GDM1 (cell line): Measurements from ENCODE around the gene IFNA6.
A peak's percentile ranks its signal among the peaks of the same experiment; 100 is the strongest.
"Not testable (repeated sequence)": the region's sequence is repeated elsewhere in the genome, so short reads cannot be mapped to it uniquely, and the experiment has no call there.

Experiments
- DNase-seq: peaks from one replicate; lab custom pipeline; 2025; lab: John Stamatoyannopoulos, UW

The IFNA6 gene

DNA sequence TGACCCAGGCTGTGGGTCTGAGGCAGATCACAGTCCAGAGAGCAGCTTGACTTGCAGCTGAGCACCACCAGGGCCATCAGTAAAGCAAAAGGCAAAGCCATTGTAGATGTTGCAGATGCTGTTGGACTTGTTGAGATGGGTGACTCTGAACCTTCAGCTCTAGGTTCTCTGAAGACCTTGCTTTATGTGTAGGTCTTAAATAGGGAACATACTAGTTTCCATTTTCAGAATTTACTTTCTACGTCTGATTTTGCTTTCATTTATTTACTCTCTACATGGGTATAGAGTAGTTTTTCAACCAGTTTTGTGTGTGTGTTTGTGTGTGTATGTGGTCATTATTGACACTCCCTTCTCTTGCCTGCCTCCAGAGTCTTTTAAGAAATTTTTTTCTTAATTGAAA is at the start of gene IFNA6:
IFNA6 (minus strand) TSS at position 101 of the 400 bp plus-strand sequence; CDS start at position 101, 0 bp downstream.
- no peak for DNase-seq

DNA sequence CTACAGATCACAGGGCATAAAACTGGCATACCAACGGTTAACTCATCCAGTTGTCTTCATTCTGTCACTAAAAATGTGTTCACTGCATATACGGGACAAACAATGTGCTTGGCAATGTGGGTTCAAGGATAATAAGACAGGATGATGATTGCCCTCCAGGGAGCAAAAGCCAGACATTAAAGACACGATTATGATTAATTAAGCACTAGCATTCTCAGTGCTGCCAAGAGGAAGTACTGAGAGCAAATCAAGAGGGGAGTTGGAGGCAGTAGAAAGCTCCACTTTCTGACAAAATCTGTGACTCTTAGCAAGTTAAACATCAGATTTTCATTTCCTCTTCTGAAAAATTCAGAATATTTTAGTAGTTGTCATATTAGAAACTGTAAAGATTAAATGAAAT is 49.3 kb upstream of the IFNA6 start:
- DNase-seq: no peak

DNA sequence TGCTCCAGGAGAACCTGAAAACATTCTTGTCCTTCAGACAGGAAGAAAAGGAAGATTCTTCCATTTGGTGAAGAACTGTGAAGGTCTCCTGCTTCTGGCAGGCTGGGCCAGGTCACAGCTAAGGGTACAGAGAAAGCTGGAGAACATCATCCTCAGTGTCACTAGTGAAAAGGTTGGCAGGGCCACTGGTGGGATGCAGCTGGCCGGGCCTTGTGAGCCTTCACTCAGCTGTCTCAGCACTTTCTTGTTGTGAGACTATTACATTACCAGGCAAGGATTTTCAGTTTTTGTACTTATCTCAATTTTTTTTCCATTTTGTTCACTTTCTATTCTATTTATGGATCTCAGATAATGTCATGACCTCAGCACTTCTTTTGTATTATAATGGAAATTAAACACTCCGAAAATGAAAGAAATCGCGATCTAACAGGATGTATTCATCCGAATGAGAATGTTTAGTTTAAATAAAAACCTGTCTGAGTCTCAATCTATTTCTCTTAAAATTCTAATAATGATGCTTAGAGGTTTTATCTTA is 48.3 kb upstream of the IFNA6 start:
- DNase-seq: no peak

DNA sequence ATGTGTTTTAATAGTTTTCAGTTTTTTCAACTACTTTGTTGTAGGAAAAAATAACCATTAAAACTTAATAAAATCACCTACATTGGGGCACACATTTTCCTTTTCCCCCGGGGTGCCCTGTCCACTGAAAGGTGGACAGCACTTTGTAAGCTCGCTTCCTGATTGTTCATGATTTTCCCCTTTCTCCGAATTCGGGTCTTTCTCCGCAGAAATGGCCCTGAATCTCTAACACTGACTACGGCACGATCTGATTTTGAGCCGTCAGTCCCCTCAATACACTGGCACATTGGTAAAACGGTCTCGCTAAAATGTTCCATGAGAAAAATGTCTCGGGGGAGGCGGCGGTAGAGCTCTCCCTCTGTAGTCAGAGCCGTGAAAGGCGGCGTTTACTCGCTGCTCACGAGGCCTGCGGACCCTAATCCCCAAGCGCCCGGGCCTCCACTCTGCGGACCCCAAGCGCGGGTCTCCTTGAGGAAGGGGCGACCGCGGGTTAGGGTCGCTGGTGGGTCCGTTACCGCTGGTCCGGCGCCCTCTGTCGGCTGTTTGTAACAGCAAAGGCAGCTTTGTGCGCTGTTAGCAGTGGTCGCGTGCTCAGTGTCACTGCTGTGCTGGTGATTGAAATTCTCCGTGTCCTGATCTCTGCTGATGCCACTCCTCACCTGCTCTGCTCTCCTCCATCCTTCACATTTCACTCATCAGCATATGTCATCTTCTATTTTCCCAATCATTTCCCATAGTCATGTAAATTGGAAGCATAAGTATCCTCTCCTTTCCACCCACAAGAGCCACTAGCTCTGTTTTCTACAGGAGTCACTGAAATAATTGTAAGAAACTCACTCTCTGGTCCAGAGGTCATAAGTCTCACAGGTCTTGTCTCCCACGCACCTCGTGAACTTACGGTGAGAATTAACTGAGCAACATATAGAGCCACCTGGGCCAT is 45.4 kb upstream of the IFNA6 start:
- DNase-seq: peak; percentile 24

DNA sequence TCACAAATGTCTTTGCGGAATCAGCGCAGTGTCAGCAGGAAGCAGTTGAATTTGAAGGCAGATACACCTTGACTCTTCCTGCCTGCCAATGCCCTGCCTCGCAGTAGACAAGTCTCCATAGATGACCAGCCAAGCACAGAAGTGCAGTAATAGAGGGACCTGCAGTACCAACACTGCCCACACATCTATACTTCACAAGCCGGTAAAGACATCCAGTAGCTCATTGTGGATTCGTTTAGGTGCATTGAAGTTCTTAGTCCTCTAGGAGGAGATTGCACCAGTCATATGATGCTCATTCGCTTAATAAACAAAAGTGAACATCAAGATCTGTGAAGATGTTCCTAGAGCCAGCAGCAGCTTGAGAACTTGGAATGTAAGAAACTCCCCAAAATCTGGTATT is 41.6 kb upstream of the IFNA6 start:
- no peak for DNase-seq

DNA sequence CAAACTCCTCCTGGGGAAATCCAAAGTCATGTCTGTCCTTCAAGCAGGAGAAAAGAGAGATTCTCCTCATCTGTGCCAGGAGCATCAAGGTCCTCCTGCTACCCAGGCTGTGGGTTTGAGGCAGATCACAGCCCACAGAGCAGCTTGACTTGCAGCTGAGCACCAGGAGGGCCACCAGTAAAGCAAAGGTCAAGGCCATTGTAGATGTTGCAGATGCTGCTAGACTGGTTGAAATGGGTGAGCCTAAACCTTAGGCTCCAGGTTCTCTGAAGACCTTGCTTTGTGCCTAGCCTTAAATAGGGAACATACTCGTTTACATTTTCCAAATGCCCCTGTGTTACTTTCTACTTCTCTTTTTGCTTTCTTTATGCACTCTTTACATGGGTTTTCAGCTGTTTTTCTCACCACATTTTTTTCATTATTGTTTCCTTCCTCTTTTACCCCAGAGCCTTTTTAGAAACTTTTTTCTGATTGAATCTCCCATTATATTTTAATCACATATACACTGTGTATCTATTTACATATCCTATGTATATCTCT is 34.5 kb upstream of the IFNA6 start, which contains the start of gene IFNA2:
IFNA2 (minus strand) TSS at position 268 of the 540 bp plus-strand sequence; CDS start at position 199, 69 bp downstream.
- peak; percentile 15 for DNase-seq

DNA sequence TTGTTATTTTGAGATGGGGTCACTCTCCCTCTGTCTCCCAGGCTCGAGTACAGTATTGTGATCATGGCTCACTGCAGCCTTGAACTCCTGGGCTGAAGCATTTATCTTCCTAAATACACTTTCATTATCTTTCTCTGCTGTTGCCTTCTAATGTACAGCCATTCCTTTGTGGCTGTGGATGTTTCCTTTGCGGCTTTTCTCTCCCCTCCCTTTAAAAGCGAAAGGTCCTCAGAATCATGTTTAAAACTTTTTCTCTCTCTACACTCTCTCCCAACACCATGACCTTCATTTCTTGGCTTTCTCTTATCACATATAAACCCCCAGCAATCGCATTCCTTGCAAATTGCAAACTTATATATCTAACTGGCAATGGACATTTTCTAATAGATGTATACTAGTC is 32.9 kb upstream of the IFNA6 start:
- DNase-seq: peak; percentile 5

DNA sequence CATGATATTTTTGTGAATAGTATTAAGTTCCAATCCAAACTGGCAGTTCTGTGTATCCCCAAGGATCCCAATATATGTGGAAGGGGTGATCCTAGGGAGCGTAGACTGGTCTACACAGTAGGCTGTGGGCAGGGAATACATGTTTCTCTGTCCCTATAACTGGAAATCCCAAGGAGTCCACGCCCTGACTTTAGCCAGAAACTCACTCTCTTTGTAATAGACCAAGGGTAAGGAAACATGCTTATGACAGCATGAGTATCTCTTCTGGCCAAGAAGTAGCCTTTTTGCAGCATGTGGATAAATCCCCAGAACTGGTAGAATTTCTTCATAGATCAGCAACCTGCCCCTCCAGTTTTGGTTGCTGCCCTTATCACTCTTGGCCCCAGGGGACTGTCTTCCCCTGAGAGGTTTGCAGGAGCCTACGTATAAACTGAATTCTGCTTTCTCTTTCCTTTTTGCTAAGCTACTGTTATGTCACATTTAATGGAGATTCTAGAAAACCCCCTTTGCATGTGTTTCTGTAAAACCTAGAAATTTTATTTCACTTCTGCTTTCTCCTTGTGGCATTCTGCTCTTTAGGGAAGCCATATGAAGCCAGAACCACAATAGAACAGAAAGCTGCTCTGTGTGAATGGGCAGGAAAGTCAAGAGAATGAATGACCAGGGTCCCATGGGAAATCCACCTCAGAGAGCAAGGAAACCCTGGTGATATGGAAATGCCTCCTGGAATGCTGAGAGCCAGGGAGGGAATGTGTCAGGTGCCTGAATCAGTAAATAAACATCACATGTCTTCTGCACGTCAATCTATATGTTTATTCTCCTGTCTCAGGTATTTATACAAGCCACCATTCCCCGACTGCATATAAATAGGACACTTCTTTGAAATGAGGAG is 31.0 kb upstream of the IFNA6 start:
- peak; percentile 10 for DNase-seq

DNA sequence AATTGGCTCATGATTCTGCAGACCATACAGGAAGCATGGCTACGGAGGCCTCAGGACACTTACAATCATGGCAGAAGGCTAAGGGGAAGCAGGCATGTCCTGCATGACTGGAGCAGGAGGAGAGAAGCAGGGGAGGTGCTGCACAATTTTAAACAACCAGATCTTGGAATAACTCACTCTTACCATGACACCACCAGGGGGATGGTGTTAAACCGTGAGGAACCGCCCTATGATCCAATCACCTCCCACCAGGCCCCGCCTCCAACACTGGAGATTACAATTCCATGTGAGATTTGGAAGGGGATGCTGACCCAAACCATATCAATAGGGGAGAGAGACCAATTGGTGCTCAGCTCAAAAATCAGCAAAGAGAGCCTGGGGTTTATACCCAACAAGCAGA is 20.8 kb upstream of the IFNA6 start:
- DNase-seq: not testable (repeated sequence)

DNA sequence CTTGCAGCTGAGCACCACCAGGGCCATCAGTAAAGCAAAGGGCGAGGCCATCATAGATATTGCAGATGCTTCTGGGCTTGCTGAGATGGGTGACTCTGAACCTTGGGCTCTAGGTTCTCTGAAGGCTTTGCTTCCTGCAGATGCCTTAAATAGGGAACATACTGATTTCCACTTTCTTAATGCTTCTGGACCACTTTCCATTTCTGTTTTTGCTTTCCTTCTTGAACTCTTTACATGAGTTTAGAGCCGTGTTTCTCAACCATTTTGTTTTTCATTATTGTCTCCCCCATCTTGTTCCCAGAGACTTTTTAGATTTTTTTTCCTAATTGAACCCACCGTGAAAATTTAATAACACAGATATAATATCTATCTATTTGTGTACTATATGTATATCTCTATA is 17.3 kb upstream of the IFNA6 start, which contains the start of gene IFNA13:
IFNA13 (minus strand) TSS at position 101 of the 400 bp plus-strand sequence; CDS start at position 54, 47 bp downstream.
- no peak for DNase-seq

DNA sequence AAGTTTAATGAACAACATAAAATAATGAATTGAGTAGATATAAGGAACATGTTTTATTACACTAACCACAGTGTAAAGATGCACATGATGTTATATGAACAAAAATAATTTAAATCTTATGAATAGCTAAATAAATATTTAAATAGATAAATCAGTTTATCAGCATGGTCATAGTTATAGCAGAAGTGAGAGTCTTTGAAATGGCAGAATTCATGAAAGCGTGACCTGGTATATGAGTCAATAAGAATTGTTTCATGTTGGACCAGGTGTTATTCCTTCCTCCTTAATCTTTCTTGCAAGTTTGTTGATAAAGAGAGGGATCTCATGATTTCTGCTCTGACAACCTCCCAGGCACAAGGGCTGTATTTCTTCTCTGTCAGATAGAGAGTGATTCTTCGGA is 16.5 kb upstream of the IFNA6 start:
- not testable (repeated sequence) for DNase-seq

DNA sequence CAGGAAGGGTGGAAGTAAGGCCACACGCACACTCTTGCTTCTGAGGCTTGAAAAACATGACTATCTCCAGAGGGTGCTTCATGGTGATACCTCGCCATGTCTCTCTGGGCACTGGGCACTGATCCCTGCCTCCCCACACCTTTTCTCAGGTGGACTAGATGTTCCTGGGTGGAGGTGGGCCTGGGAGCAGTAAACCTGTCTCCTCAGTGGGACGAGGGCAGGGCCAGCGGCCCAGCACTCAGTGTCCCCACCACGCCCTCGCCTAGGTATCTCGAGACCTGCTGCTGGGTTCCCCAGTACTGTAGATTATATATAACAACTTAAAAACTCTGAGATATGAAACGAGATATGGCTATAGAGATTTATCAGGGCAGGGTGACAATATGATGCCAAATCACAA is 11.6 kb upstream of the IFNA6 start:
- DNase-seq: no peak

DNA sequence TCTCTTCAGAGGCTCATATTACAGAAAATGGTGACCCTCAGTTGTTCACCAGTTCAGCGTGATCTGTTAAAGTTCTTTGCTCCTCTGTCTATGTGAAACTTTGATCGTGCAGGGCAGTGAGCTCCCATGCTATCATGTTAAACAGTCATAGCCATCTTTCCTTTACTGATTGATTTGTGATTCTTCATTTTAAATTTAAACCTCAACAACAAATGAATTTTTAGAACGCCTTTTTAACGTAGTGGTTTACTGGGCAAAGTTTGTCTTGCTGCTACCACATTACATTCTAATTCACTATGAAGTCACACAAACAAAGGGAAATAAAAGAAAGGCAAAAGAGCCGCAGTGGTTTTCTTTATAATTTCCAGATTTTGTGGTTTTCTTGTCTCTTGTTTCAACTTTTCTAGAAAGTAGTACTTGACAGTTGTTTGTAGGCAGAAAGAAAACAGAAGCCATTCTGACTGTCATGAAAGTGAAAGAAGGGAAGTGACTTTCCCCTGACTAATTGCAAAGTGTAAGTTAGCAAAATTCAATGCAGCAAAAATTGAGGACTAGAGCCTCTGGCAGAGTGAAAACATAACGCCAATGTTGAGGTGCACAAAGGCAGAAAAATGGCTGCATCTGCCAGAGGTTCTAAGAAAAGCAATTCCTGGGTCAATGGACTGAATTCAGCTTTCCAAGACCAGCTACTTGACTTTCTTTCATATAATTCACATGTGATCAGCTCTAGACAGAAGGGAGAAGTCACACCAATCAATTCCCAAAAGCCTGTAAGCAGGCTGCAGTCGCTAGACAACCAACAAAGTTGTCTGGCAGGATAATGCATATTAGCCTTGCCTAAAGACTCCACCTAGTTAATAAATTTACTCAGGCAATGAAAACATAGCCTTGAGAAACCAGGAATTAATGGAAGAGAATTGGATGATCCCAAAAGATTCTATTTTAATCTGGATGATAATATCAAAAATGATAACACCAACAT is 7.1 kb upstream of the IFNA6 start:
- DNase-seq: peak; percentile 5

DNA sequence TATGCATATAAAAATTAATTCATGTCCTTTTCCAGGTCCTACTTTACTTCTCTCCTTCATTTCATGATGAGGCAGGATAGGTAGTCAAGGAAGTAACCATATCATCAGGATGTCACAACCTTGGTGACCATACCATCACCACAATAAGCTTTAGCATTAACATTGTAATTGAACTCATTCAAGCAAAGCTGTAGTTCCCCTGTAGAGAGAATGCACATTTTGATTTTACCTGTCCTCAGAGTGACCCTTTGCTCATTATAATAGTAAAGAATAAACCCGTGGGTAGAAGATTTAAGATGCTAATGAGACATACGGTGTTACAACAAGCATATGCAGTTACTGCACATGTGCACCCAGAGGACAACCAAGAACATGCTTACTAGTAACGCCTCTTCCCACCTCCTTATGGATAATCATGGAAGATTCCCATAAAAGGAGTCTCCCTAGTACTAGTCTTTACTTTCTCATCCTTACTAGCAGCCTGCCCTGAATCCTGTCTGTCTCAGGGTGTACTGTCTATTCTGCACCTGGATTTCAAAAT is 2.2 kb downstream of the IFNA6 start:
- no peak for DNase-seq

DNA sequence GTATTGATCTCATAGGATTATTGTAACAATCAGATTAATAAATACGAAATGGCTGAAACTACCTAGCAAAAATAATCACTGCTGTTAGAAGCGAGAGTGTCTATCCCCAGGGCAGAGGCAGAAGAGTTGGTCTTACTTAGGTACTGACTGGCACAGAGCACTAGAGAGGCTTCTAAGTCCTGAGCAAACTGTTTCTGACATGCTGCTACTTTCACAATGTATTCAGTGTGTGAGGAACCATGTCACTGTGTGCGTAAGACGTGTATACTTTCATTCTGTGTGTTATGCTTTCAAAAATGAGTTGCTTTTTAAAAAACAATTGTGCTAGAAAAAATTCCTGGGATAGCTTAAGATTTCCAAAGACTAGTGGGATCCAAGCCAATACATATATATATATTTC is 10.0 kb downstream of the IFNA6 start:
- no peak for DNase-seq

DNA sequence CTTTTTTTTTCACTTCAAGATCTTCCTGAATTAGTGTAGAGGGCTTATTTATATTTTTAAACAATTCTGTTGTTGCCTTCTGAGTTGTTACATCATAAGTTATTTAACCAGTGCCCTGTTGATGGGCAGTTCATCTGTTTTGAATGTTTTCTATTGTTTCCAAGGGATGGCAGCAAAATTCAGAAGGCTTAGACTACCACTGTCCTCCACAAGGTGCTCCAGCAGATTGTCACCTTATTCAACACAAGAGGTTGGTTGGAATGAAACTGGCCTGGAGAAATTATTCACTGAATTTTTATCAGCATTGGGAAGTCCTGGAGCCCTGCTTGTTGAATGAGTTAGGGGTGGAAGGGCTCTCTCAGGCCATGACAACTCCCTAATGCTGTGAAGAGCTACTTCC is 14.2 kb downstream of the IFNA6 start:
- DNase-seq: no peak

DNA sequence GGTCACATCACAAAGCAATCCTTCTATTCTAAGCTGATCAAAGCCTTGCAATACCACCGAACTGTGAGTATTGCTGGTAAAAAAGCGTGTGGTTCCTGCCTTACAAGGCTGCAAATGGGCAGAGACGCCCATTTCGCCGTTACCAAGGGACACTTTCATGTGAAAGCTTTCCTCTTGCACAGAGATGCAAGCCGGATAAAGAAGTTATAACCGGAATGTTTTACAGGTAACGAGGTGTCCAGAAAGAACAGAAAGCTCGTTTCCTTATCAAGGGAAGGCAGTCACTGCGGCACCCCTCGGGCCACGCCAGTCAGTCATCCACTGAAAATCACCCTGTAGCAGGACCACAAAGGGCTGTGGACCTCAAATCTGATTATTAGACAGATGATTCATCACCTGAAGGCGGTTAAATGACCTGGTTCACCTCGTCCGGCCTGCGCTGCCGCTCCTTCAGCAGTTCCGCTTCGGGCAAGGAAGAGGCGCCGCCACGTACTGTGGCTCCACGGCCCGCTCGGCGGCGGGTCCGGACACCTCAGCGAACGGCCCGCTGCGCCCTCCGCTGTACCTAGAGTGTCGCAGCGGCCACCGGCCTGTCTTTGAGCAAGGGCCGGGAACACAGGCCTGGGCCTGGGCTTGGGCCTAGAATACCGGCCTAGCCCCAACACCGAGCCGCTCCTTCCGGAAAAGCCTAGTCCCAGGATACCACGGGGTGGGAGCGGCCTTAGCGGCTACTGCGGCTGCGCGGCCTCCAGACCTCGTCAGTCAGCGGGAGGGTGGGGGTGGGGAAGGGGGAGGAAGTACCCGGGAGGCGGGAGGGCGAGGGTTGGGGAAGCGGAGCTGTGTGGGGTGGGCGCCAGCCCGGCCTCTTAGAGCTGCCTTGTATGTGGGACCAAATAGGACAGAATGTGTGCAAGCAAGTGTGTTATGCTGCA is 15.7 kb downstream of the IFNA6 start, which contains the start of gene KLHL9:
KLHL9 (minus strand) TSS at position 704 of the 932 bp plus-strand sequence; CDS start at position 159, 545 bp downstream.
- peak; percentile 88 for DNase-seq

DNA sequence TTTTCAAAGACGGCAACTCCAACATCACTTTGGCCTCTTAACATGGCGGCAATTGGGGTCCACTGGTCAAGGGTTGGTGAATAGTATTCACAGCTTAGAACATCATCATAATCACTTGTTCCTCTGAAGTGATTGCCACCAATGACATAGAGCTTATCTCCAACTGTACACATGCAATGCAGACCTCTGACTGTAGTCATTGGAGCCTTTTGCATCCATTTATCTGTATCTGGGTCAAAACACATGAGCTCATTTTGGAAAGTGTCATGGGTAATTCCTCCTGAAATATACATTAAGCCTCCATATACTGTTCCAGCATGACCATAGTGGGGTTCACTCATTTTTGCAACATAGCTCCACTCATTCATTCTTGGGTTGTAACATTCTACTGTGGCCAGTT is 17.5 kb downstream of the IFNA6 start:
- no peak for DNase-seq
